ENCODE measurements around the gene PSMD11.

DNA sequence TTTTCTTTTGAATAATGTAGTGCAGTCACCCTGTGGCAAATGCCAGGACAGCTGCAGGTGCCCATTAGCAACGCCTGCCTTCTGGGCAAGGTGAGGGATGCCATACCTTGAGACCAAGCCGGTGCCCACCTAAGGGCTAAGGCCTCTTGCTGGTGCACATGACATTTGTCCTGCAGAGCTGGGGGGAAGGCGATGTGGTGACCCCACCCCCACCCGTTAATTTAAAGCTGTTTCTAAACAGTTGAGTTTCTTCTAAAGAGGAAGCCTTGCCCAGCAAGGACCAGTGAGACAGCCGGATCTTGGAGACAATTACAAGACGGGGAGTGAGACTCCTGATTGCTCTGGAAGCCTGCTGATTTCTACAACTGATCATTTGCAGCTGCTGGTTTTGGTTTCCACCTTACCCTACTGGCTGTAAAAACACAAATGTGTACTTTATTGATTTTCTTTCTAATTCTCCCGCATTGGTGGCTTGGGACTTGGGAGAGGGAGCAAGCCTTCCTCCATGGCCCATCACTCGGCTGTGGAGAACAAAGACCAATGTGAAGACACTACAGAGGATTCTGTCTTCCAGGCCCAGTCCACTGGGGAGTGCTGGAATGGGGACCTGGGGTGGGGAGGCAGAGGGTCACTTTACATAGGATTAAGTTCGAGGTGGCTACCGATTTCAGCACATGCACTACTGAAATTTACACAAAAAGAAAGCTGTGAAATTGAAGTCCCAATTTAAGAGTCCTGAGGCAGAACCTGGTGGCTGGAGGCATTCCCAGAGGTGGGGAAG lies 45.2 kb downstream of the PSMD11 start:
- TF ChIP-seq EZH2 (IDR thresholded peaks at IDR 0.05; ENCODE audit: insufficient read depth, poor library complexity, severe bottlenecking) (no peak), EZH2phosphoT487 (IDR thresholded peaks at IDR 0.05; ENCODE audit: insufficient read depth, low read depth) (no peak)

Data from GM23248 (cell line).